Upper lobe of left lung (tissue), 6 donors: ENCODE data around the gene RALGDS. TPM values are rescaled to one million over a fixed set of nuclear protein-coding genes. Genes with fewer than 3 reads are reported as not detected.

ENCODE experiments used
- ATAC-seq, 2 donors: fragments of 200-7000 bp; cut with Tn5 transposase; one replicate each; pipeline ENCODE4 v1.9.1; 2022; ENCODE audit warnings: mild to moderate bottlenecking in 2 of 2, moderate library complexity in 2 of 2; ENCODE audit not compliant: low FRiP score in 2 of 2
- DNase-seq, 2 donors: peaks; one replicate each; pipeline ENCODE4 v3.0.0-alpha.2; 2019 to 2020
- H3K27ac ChIP-seq, 4 donors: fragments of 200-600 bp; sonication (generic); one replicate each; pipeline ENCODE4 v1.5.1; 2016 to 2019
- H3K27me3 ChIP-seq, 4 donors: fragments of 200-600 bp; sonication (generic); one replicate each; pipeline ENCODE4 v1.5.1; 2017 to 2019
- H3K36me3 ChIP-seq, 4 donors: fragments of 200-600 bp; sonication (generic); one replicate each; pipeline ENCODE4 v1.5.1; 2016 to 2019
- H3K4me1 ChIP-seq, 4 donors: fragments of 200-600 bp; sonication (generic); one replicate each; pipeline ENCODE4 v1.5.1; 2018 to 2019
- H3K4me3 ChIP-seq, 4 donors: fragments of 200-600 bp; sonication (generic); one replicate each; pipeline ENCODE4 v1.5.1; 2017 to 2019; ENCODE audit warnings: mild to moderate bottlenecking in 2 of 4, moderate library complexity in 1 of 4
- H3K9me3 ChIP-seq, 4 donors: fragments of 200-600 bp; sonication (generic); one replicate each; pipeline ENCODE4 v1.5.1; 2018 to 2019
- CTCF ChIP-seq, 6 experiments: fragments of 450-650 bp in 4 of 6; fragments of 200-600 bp in 2 of 6; sonication (generic) in 2 of 6; IDR thresholded peaks; one replicate each; pipeline ENCODE4 v1.5.1; 2016 to 2019; ENCODE audit warnings: antibody characterized with exemption in 6 of 6
- EP300 ChIP-seq, 4 donors: sonication (generic); formaldehyde crosslinking; IDR thresholded peaks; one replicate each; pipeline ENCODE4 v1.5.1; 2017; ENCODE audit warnings: antibody characterized with exemption in 4 of 4, control low read depth in 2 of 4
- POLR2A ChIP-seq, 4 donors: fragments of 450-650 bp; IDR thresholded peaks; one replicate each; pipeline ENCODE4 v1.5.1; 2016 to 2017; ENCODE audit warnings: antibody characterized with exemption in 4 of 4, mild to moderate bottlenecking in 2 of 4
- POLR2AphosphoS5 ChIP-seq, 2 donors: sonication (generic); formaldehyde crosslinking; IDR thresholded peaks; one replicate each; pipeline ENCODE4 v1.5.1; 2017; ENCODE audit warnings: antibody characterized with exemption in 2 of 2
- WGBS, 2 donors: methylation state at CpG; one replicate each; pipeline ENCODE4 v1.1.5; 2017 to 2018; 5-methylcytosine and 5-hydroxymethylcytosine counted together
- total RNA-seq, 6 donors: library from RNA; depleted of rRNA in 4 of 6; stranded (reverse); fragments of >200 nt in 4 of 6; gene quantifications; one replicate each; pipeline versions ENCODE4 v1.1.0 to v1.2.1, GENCODE V29; 2016 to 2021
- donor health status: DM: no; HTN: no; CAD: no; lungs with moderate emphysema.
- donor health status: DM: no; HTN: yes; CAD: no; lungs with severe emphysema.

Gene RALGDS
- total RNA-seq, 6 donors from 2014 or later = 57.1 to 117 (median 88.9) TPM

GRCh38 chr9:133119103-133119845, 1.8 kb downstream of the RALGDS start:
- ATAC-seq (peak in 1 of 2 donors; percentile 5), DNase-seq (peak in 1 of 2 donors; percentile 60)
- WGBS, 2 donors = 43 to 56% methylated on average over 15 to 20 of the region's 21 CpGs
- H3K9me3 ChIP-seq = no peaks in the 10 kb centered on the region
- H3K4me3 ChIP-seq = peak overlapping the region in 3 of 4 donors; percentile 83 to 89 (median 88)
- peak overlapping the region; percentile 92 to 96 (median 94) for H3K27ac ChIP-seq
- H3K27me3 ChIP-seq = no peaks in the 10 kb centered on the region
- peak in 1 of 4 donors; percentile 18 for TF ChIP-seq POLR2A (IDR thresholded peaks at IDR 0.05)
- TF ChIP-seq CTCF (IDR thresholded peaks at IDR 0.05) = no peak
- TF ChIP-seq EP300 (IDR thresholded peaks at IDR 0.05) = peak in 3 of 4 donors; percentile 36 to 61 (median 54)
- TF ChIP-seq POLR2AphosphoS5 (IDR thresholded peaks at IDR 0.05) = peak; percentile 70
- peaks cover 83 to 90% (median 85%) of the 10 kb centered on the region in 4 donors for H3K4me1 ChIP-seq
- H3K36me3 ChIP-seq = no peaks in the 10 kb centered on the region

- TF ChIP-seq EP300 (IDR thresholded peaks at IDR 0.05) = no peak
- TF ChIP-seq POLR2A (IDR thresholded peaks at IDR 0.05) = no peak
- no peak for TF ChIP-seq POLR2AphosphoS5 (IDR thresholded peaks at IDR 0.05)
- no peak for TF ChIP-seq CTCF (IDR thresholded peaks at IDR 0.05)
- 60 to 69% methylated on average over 1 to 3 of the region's 3 CpGs for WGBS, 2 donors
- H3K27ac ChIP-seq = peak overlapping the region; percentile 92 to 96 (median 94)
These were observed 2.5 kb downstream of the RALGDS start for GRCh38 chr9:133118568-133118967.

GRCh38 chr9:133118179-133118520, 2.9 kb downstream of the RALGDS start:
- no peaks in the 10 kb centered on the region for H3K9me3 ChIP-seq
- H3K27me3 ChIP-seq = no peaks in the 10 kb centered on the region
- no peak for ATAC-seq
- TF ChIP-seq POLR2AphosphoS5 (IDR thresholded peaks at IDR 0.05) = no peak
- no peaks in the 10 kb centered on the region for H3K36me3 ChIP-seq
- no peak for DNase-seq
- H3K4me1 ChIP-seq = peaks cover 91 to 97% (median 93%) of the 10 kb centered on the region in 4 donors
- 91% methylated on average over 3 of the region's 3 CpGs; no CpG with 5 or more reads in 1 of the 2 donors for WGBS, 2 donors
- no peak overlapping the region for H3K4me3 ChIP-seq
- peak overlapping the region; percentile 49 to 96 (median 94) for H3K27ac ChIP-seq

More at GRCh38 chr9:133118568-133118967, 2.5 kb downstream of the RALGDS start:
- H3K27me3 ChIP-seq = no peaks in the 10 kb centered on the region
- peaks cover 90 to 95% (median 91%) of the 10 kb centered on the region in 4 donors for H3K4me1 ChIP-seq
- H3K36me3 ChIP-seq = no peaks in the 10 kb centered on the region
- ATAC-seq = no peak
- DNase-seq = no peak
- no peaks in the 10 kb centered on the region for H3K9me3 ChIP-seq
- peak overlapping the region in 2 of 4 donors; percentile 83 to 88 for H3K4me3 ChIP-seq

GRCh38 chr9:133117271-133118178, 3.5 kb downstream of the RALGDS start:
- TF ChIP-seq POLR2AphosphoS5 (IDR thresholded peaks at IDR 0.05) = no peak
- TF ChIP-seq POLR2A (IDR thresholded peaks at IDR 0.05) = no peak
- no peak for TF ChIP-seq EP300 (IDR thresholded peaks at IDR 0.05)
- peak in 1 of 6 experiments; percentile 29 for TF ChIP-seq CTCF (IDR thresholded peaks at IDR 0.05)
- 51 to 62% methylated on average over 5 to 18 of the region's 18 CpGs for WGBS, 2 donors
- Histone ChIP-seq H3K36me3 (no peaks in the 10 kb centered on the region), H3K27ac (peak overlapping the region; percentile 49 to 96 (median 94)), H3K27me3 (no peaks in the 10 kb centered on the region), H3K9me3 (no peaks in the 10 kb centered on the region), H3K4me3 (no peak overlapping the region), H3K4me1 (peaks cover 91 to 97% (median 93%) of the 10 kb centered on the region in 4 donors)
- peak; percentile 74 to 81 for DNase-seq
- no peak for ATAC-seq
